Loucy (cell line): ENCODE data around the gene PRUNE2.

Experiments
- CTCF ChIP-seq: fragments of 200-600 bp; sonication (generic); conservative IDR thresholded peaks from 2 replicates; pipeline ENCODE4 v1.5.1; 2014; ENCODE audit warnings: mild to moderate bottlenecking, antibody characterized with exemption, low read length
- EZH2phosphoT487 ChIP-seq: fragments of 200-600 bp; IDR thresholded peaks from 2 replicates; pipeline ENCODE4 v1.6.1; 2018; ENCODE audit warnings: antibody characterized with exemption, mild to moderate bottlenecking, moderate library complexity, borderline replicate concordance

GRCh38 chr9:76896035-76896434, 9.9 kb downstream of the PRUNE2 start:
- no peak for TF ChIP-seq CTCF
- no peak for TF ChIP-seq EZH2phosphoT487
